ENCODE results near the gene MAMDC4.
"Not testable (repeated sequence)": the region's sequence is repeated elsewhere in the genome, so short reads cannot be mapped to it uniquely, and the experiment has no call there.

The MAMDC4 gene

GRCh38 chr9:136862849-136863622 lies 10.9 kb downstream of the MAMDC4 start:
- Histone ChIP-seq H3K4me3 (ENCODE audit: low read depth in 1 of 2, low read length in 2 of 2) (no peak overlapping the region), H3K9me3 (ENCODE audit: control insufficient read depth in 1 of 2, low read length in 2 of 2) (no peaks in the 10 kb centered on the region), H3K27ac (ENCODE audit: low read length) (no peak overlapping the region), H3K36me3 (ENCODE audit: control insufficient read depth in 1 of 2, insufficient read depth in 2 of 2, low read length in 2 of 2) (peaks cover 16 to 36% of the 10 kb centered on the region in 2 donors), H3K27me3 (ENCODE audit: low read depth, low read length) (no peaks in the 10 kb centered on the region), H3K4me1 (ENCODE audit: control insufficient read depth in 1 of 2, insufficient read depth in 2 of 2, low read length in 2 of 2) (peaks cover 8 to 22% of the 10 kb centered on the region in 2 donors)

DNA sequence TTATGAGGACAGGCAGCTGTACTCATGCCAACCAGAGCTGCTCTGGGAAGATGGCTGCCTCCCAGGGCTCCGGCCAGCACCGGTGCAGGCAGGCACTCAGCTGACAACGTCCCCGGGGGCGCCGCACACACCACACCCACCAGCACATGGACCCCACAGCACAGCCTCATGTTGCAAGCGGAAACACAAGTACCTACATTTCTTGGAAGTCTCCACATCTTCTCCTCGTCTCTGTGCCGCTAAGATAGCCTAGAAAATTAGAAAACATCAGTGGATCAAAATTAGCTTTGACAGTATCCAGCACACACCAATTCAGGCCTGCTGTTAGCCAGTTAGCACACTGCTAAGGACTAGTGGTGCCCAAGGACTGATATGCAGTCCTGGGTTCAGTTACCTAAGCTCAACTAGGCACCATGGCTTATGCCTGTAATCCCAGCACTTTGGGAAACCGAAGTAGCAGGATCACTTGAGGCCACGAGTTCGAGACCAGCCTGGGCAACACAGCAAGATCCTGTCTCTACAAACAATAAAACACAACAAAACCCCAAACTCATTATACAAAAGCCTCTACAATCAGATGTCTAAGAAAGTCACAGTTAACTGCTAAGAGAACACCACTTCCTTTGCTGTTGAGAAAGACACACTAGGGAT lies 11.6 kb downstream of the MAMDC4 start:
- peaks cover 8 to 21% of the 10 kb centered on the region in 2 donors for H3K4me1 ChIP-seq (ENCODE audit: control insufficient read depth in 1 of 2, insufficient read depth in 2 of 2, low read length in 2 of 2)
- H3K27ac ChIP-seq (ENCODE audit: low read length) = no peak overlapping the region
- no peaks in the 10 kb centered on the region for H3K9me3 ChIP-seq (ENCODE audit: control insufficient read depth in 1 of 2, low read length in 2 of 2)
- H3K4me3 ChIP-seq (ENCODE audit: low read depth in 1 of 2, low read length in 2 of 2) = no peak overlapping the region
- no peaks in the 10 kb centered on the region for H3K27me3 ChIP-seq (ENCODE audit: low read depth, low read length)
- peaks cover 16 to 36% of the 10 kb centered on the region in 2 donors for H3K36me3 ChIP-seq (ENCODE audit: control insufficient read depth in 1 of 2, insufficient read depth in 2 of 2, low read length in 2 of 2)

GRCh38 chr9:136865041-136865767 lies 13.1 kb downstream of the MAMDC4 start:
- no peaks in the 10 kb centered on the region for H3K9me3 ChIP-seq (ENCODE audit: control insufficient read depth in 1 of 2, low read length in 2 of 2)
- no peaks in the 10 kb centered on the region for H3K27me3 ChIP-seq (ENCODE audit: low read depth, low read length)
- peaks cover 16 to 36% of the 10 kb centered on the region in 2 donors for H3K36me3 ChIP-seq (ENCODE audit: control insufficient read depth in 1 of 2, insufficient read depth in 2 of 2, low read length in 2 of 2)
- H3K4me3 ChIP-seq (ENCODE audit: low read depth in 1 of 2, low read length in 2 of 2) = peak overlapping the region; percentile 63 to 92
- peak overlapping the region; percentile 20 for H3K27ac ChIP-seq (ENCODE audit: low read length)
- peaks cover 8 to 14% of the 10 kb centered on the region in 2 donors for H3K4me1 ChIP-seq (ENCODE audit: control insufficient read depth in 1 of 2, insufficient read depth in 2 of 2, low read length in 2 of 2)

GRCh38 chr9:136865768-136866103 lies 13.6 kb downstream of the MAMDC4 start:
- Histone ChIP-seq H3K9me3 (ENCODE audit: control insufficient read depth in 1 of 2, low read length in 2 of 2) (no peaks in the 10 kb centered on the region), H3K36me3 (ENCODE audit: control insufficient read depth in 1 of 2, insufficient read depth in 2 of 2, low read length in 2 of 2) (peaks cover 16 to 34% of the 10 kb centered on the region in 2 donors), H3K4me3 (ENCODE audit: low read depth in 1 of 2, low read length in 2 of 2) (peak overlapping the region; percentile 63 to 92), H3K4me1 (ENCODE audit: control insufficient read depth in 1 of 2, insufficient read depth in 2 of 2, low read length in 2 of 2) (peaks cover 8 to 14% of the 10 kb centered on the region in 2 donors), H3K27ac (ENCODE audit: low read length) (no peak overlapping the region), H3K27me3 (ENCODE audit: low read depth, low read length) (no peaks in the 10 kb centered on the region)

GRCh38 chr9:136866898-136867421 lies 14.8 kb downstream of the MAMDC4 start:
- not testable (repeated sequence) for H3K27ac ChIP-seq (ENCODE audit: low read length); H3K27me3 ChIP-seq (ENCODE audit: low read depth, low read length); H3K9me3 ChIP-seq (ENCODE audit: control insufficient read depth in 1 of 2, low read length in 2 of 2)
- Histone ChIP-seq H3K36me3 (ENCODE audit: control insufficient read depth in 1 of 2, insufficient read depth in 2 of 2, low read length in 2 of 2) (peaks cover 16 to 23% of the 10 kb centered on the region in 2 donors), H3K4me1 (ENCODE audit: control insufficient read depth in 1 of 2, insufficient read depth in 2 of 2, low read length in 2 of 2) (peaks cover 8 to 14% of the 10 kb centered on the region in 2 donors), H3K4me3 (ENCODE audit: low read depth in 1 of 2, low read length in 2 of 2) (peak overlapping the region in 1 of 2 donors; percentile 92)

GRCh38 chr9:136867480-136867879 lies 15.3 kb downstream of the MAMDC4 start:
- Histone ChIP-seq H3K36me3 (ENCODE audit: control insufficient read depth in 1 of 2, insufficient read depth in 2 of 2, low read length in 2 of 2) (peaks cover 14 to 18% of the 10 kb centered on the region in 2 donors), H3K27ac (ENCODE audit: low read length) (no peak overlapping the region), H3K9me3 (ENCODE audit: control insufficient read depth in 1 of 2, low read length in 2 of 2) (no peaks in the 10 kb centered on the region), H3K27me3 (ENCODE audit: low read depth, low read length) (no peaks in the 10 kb centered on the region), H3K4me3 (ENCODE audit: low read depth in 1 of 2, low read length in 2 of 2) (no peak overlapping the region), H3K4me1 (ENCODE audit: control insufficient read depth in 1 of 2, insufficient read depth in 2 of 2, low read length in 2 of 2) (peaks cover 8 to 14% of the 10 kb centered on the region in 2 donors)

GRCh38 chr9:136867917-136868316 lies 15.8 kb downstream of the MAMDC4 start:
- H3K36me3 ChIP-seq (ENCODE audit: control insufficient read depth in 1 of 2, insufficient read depth in 2 of 2, low read length in 2 of 2) = peaks cover 10 to 13% of the 10 kb centered on the region in 2 donors
- no peak overlapping the region for H3K4me3 ChIP-seq (ENCODE audit: low read depth in 1 of 2, low read length in 2 of 2)
- H3K9me3 ChIP-seq (ENCODE audit: control insufficient read depth in 1 of 2, low read length in 2 of 2) = no peaks in the 10 kb centered on the region
- H3K27ac ChIP-seq (ENCODE audit: low read length) = no peak overlapping the region
- H3K27me3 ChIP-seq (ENCODE audit: low read depth, low read length) = no peaks in the 10 kb centered on the region
- H3K4me1 ChIP-seq (ENCODE audit: control insufficient read depth in 1 of 2, insufficient read depth in 2 of 2, low read length in 2 of 2) = peaks cover 8 to 14% of the 10 kb centered on the region in 2 donors

- Histone ChIP-seq H3K4me1 (ENCODE audit: control insufficient read depth in 1 of 2, insufficient read depth in 2 of 2, low read length in 2 of 2) (peaks cover 8 to 14% of the 10 kb centered on the region in 2 donors), H3K27me3 (ENCODE audit: low read depth, low read length) (no peaks in the 10 kb centered on the region), H3K36me3 (ENCODE audit: control insufficient read depth in 1 of 2, insufficient read depth in 2 of 2, low read length in 2 of 2) (peaks cover 3 to 6% of the 10 kb centered on the region in 2 donors), H3K27ac (ENCODE audit: low read length) (no peak overlapping the region), H3K9me3 (ENCODE audit: control insufficient read depth in 1 of 2, low read length in 2 of 2) (no peaks in the 10 kb centered on the region), H3K4me3 (ENCODE audit: low read depth in 1 of 2, low read length in 2 of 2) (no peak overlapping the region)
Observed at GRCh38 chr9:136868644-136869043, 16.5 kb downstream of the MAMDC4 start.

- H3K27ac ChIP-seq (ENCODE audit: low read length); H3K9me3 ChIP-seq (ENCODE audit: control insufficient read depth in 1 of 2, low read length in 2 of 2); H3K4me3 ChIP-seq (ENCODE audit: low read depth in 1 of 2, low read length in 2 of 2); H3K27me3 ChIP-seq (ENCODE audit: low read depth, low read length); H3K36me3 ChIP-seq (ENCODE audit: control insufficient read depth in 1 of 2, insufficient read depth in 2 of 2, low read length in 2 of 2); H3K4me1 ChIP-seq (ENCODE audit: control insufficient read depth in 1 of 2, insufficient read depth in 2 of 2, low read length in 2 of 2): not testable (repeated sequence)
Observed at GRCh38 chr9:136869611-136870010, 17.5 kb downstream of the MAMDC4 start.

GRCh38 chr9:136875155-136875554 lies 23.0 kb downstream of the MAMDC4 start:
- H3K4me1 ChIP-seq (ENCODE audit: control insufficient read depth in 1 of 2, insufficient read depth in 2 of 2, low read length in 2 of 2) = no peaks in the 10 kb centered on the region
- no peaks in the 10 kb centered on the region for H3K27me3 ChIP-seq (ENCODE audit: low read depth, low read length)
- H3K27ac ChIP-seq (ENCODE audit: low read length) = no peak overlapping the region
- H3K9me3 ChIP-seq (ENCODE audit: control insufficient read depth in 1 of 2, low read length in 2 of 2) = no peaks in the 10 kb centered on the region
- no peak overlapping the region for H3K4me3 ChIP-seq (ENCODE audit: low read depth in 1 of 2, low read length in 2 of 2)
- H3K36me3 ChIP-seq (ENCODE audit: control insufficient read depth in 1 of 2, insufficient read depth in 2 of 2, low read length in 2 of 2) = no peaks in the 10 kb centered on the region

DNA sequence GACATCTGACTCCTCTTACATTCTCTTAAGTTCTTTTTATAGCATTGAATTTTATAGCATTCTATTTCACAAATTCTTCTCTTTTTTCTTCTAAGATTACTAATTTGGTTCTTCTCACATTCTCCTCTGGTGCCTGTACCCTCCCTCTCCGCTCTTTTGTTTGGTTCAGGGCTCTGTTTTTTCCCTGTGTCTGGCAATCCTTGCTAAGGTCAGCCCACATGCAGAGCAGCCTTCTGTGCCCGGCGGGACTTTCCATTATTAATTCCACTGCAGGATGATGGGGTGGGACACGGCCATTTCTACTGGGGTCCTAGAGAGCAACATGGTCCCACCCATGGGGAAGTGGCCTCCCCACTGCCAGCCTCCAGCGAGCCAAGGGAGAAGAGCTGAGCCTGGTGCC lies 24.3 kb downstream of the MAMDC4 start:
- H3K27ac ChIP-seq (ENCODE audit: low read length) = no peak overlapping the region
- H3K4me1 ChIP-seq (ENCODE audit: control insufficient read depth in 1 of 2, insufficient read depth in 2 of 2, low read length in 2 of 2) = peaks cover 0 to 2% of the 10 kb centered on the region in 2 donors
- H3K36me3 ChIP-seq (ENCODE audit: control insufficient read depth in 1 of 2, insufficient read depth in 2 of 2, low read length in 2 of 2) = no peaks in the 10 kb centered on the region
- H3K27me3 ChIP-seq (ENCODE audit: low read depth, low read length) = no peaks in the 10 kb centered on the region
- H3K9me3 ChIP-seq (ENCODE audit: control insufficient read depth in 1 of 2, low read length in 2 of 2) = no peaks in the 10 kb centered on the region
- no peak overlapping the region for H3K4me3 ChIP-seq (ENCODE audit: low read depth in 1 of 2, low read length in 2 of 2)

Measured in muscle layer of duodenum (tissue), 2 donors.